GM12892 (cell line): ENCODE data around the gene PTPN20.

Source experiments
- DNase-seq: peaks from one replicate; pipeline ENCODE4 v3.0.0; 2011; ENCODE audit not compliant: insufficient read length
- FAIRE-seq: peaks from 2 replicates; lab custom pipeline; 2011; peaks lifted over from hg19 to GRCh38; lab: Jason Lieb, UNC
- POLR2A ChIP-seq: IDR thresholded peaks from 2 replicates; pipeline ENCODE4 v1.6.1; 2011; ENCODE audit warnings: low read depth, low read length, control low read depth
- POLR2AphosphoS5 ChIP-seq: IDR thresholded peaks from 2 replicates; pipeline ENCODE4 v1.6.1; 2011; ENCODE audit warnings: low read depth, low read length, control low read depth
- TAF1 ChIP-seq: IDR thresholded peaks from 2 replicates; pipeline ENCODE4 v1.6.1; 2011; ENCODE audit warnings: low read depth, mild to moderate bottlenecking, control low read depth, low read length, borderline replicate concordance

The PTPN20 gene

DNA sequence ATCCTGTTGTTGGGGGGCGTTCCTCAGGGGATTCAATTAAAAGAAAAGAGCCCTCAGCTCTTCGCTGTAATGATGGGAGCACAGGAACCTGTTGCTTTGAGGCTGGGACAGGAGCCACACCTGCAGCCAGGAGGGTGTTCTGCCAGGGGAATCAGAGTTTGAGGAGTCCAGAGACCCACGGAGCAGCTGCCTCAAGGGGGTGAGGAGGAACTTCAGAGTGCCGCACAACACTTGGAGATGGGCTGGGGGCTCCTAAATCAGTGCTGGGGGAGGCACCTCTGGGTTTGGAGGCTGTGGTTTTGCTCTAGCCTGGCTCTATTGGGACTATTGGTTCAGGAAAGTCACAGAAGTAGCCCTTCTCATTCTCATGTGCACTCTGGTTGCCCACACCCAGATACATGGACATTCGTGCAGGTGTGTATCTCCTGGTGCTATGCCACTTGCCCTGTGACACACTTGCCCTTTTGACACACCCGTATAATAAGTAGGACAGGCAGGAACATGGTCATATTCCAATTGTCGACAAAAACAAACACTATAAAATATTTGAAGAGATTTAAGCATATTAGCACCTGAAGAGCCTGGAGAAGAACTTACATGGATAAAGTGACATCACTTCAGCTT is 98.1 kb downstream of the PTPN20 start:
- no peak for FAIRE-seq
- TF ChIP-seq POLR2A (no peak), POLR2AphosphoS5 (no peak), TAF1 (no peak)
- no peak for DNase-seq

DNA sequence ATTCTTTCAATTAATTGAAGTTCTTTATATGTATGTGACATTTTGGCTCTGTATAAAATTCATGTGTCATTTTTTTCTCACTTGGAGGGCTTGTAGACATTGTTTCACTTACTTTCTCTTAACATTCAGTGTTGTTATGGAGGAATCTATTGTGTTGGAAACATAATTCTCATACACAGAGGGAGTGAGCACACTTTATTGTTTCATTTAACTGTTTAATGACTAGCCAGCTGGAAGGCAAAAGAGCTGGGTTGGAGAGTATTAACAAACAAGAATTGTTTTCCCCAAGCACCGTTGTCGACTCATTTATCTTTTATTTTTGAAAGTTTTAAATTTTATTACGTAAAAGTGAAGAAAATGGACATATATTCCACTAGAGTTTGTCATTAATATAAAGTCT is 98.8 kb downstream of the PTPN20 start:
- FAIRE-seq, result no peak
- no peak for DNase-seq
- no peak for TF ChIP-seq TAF1
- no peak for TF ChIP-seq POLR2A
- no peak for TF ChIP-seq POLR2AphosphoS5

- FAIRE-seq (no peak), DNase-seq (no peak)
- no peak for TF ChIP-seq POLR2A
- no peak for TF ChIP-seq POLR2AphosphoS5
- no peak for TF ChIP-seq TAF1
Measured at GRCh38 chr10:47012214-47012613, 101.0 kb downstream of the PTPN20 start.

DNA sequence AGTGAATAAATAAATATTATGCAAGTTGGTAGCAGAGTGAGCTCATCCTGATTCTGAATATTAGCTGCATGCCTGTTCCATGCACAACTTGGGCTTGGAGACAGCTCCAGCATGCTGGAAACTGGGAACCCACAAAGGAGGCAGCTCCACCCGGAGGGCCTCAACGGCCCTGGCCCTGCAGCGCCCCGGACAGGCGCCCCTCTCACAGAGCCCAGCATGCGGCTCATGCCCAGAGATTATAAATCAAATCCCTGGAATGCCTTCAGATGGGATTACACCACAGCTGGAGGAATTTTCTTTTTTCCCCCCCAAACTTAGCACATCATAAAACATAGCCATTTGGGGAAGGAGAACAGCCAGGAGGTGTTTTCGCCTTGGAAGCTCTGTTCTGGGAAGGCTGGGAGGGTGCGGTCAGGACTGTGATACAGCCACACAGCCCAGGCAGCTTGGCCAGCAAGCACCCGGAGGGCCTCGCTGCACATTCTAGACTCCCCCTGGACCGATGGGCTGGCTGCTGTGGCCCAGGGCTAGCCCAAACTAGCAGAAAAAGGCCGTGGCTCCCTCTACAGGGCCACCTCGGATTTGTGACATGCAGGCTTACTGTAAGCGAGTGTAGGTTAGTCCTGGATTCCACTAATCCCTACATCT is 102.4 kb downstream of the PTPN20 start:
- TF ChIP-seq TAF1 (no peak), POLR2AphosphoS5 (no peak), POLR2A (no peak)
- DNase-seq, result no peak
- no peak for FAIRE-seq

DNA sequence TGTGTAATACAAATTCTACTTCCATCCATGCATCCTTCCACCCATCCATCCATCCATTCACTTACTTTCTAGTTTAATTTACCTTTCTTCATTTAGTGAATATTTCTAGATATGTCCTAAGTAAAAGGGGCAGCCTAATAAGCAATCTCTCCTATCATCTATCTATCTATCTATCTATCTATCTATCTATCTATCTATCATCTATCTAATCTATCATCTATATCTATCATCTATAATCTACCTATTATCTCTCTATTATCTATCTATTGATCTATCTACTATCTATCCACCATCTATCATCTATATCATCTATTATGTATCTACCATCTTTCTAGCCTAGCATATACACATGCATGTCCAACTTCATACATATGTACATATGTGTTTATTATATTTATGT is 104.2 kb downstream of the PTPN20 start:
- TF ChIP-seq TAF1, result no peak
- no peak for TF ChIP-seq POLR2A
- TF ChIP-seq POLR2AphosphoS5, result no peak
- FAIRE-seq (no peak), DNase-seq (no peak)

- no peak for FAIRE-seq
- TF ChIP-seq TAF1, result no peak
- no peak for TF ChIP-seq POLR2A
- TF ChIP-seq POLR2AphosphoS5, result no peak
- no peak for DNase-seq
Measured at GRCh38 chr10:47016564-47016963, 105.3 kb downstream of the PTPN20 start.

DNA sequence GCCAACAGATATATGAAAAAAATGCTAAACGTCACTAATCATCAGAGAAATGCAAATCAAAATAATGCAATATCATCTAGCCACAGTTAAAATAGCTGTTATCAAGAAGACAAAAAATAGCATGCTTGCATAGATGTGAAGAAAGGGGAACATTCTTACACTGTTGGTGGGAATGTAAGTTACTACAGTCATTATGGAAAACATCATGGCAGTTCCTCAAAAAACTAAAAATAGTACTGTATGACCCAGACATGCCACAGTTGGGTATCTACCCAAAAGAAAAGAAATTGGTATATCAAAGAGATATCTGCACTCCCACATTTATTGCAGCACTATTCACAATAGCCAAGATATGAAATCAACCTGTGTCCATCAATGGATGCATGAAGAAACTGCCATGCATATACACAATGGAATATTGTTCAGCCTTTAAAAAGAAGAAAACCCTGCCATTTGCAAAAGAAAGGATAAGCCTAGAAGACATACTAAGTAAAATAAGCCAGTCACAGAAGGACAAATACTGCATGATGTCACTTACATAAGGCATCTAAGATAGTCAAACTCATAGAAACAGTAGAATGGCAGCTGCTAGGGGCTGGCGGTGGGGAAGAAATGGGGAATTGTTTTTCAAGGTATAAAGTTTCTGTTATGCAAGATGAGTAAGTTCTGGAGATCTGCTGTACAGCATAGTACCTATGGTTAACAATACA is 107.0 kb downstream of the PTPN20 start:
- DNase-seq (no peak), FAIRE-seq (no peak)
- no peak for TF ChIP-seq POLR2AphosphoS5
- no peak for TF ChIP-seq TAF1
- TF ChIP-seq POLR2A, result no peak

- FAIRE-seq (no peak), DNase-seq (no peak)
- TF ChIP-seq POLR2AphosphoS5, result no peak
- TF ChIP-seq TAF1, result no peak
Measured at GRCh38 chr10:47019155-47020145, 108.2 kb downstream of the PTPN20 start.

DNA sequence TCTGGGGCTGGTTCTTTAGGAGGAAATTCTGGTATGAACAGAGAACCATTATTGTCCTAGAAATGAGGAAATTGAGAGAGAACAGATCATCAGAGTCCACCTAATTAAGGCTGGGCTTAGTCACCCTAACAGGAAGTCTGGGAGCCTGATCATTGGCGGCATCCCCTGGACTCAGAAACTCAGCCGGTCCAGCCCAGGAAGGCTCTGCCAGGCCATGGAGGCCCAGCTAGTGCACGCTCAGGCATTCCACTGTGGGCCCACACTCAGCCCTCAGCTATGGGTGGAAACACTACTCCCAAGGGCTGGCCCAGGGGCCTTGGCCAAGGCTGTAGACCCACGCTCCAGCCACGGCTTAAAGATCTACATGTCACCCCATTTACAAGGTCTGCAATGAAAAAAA is 109.2 kb downstream of the PTPN20 start:
- DNase-seq, result no peak
- FAIRE-seq, result no peak
- TF ChIP-seq POLR2AphosphoS5 (no peak), POLR2A (no peak)

GRCh38 chr10:47021850-47022249 is 110.6 kb downstream of the PTPN20 start:
- DNase-seq (no peak), FAIRE-seq (no peak)
- no peak for TF ChIP-seq POLR2AphosphoS5
- no peak for TF ChIP-seq TAF1
- TF ChIP-seq POLR2A, result no peak

DNA sequence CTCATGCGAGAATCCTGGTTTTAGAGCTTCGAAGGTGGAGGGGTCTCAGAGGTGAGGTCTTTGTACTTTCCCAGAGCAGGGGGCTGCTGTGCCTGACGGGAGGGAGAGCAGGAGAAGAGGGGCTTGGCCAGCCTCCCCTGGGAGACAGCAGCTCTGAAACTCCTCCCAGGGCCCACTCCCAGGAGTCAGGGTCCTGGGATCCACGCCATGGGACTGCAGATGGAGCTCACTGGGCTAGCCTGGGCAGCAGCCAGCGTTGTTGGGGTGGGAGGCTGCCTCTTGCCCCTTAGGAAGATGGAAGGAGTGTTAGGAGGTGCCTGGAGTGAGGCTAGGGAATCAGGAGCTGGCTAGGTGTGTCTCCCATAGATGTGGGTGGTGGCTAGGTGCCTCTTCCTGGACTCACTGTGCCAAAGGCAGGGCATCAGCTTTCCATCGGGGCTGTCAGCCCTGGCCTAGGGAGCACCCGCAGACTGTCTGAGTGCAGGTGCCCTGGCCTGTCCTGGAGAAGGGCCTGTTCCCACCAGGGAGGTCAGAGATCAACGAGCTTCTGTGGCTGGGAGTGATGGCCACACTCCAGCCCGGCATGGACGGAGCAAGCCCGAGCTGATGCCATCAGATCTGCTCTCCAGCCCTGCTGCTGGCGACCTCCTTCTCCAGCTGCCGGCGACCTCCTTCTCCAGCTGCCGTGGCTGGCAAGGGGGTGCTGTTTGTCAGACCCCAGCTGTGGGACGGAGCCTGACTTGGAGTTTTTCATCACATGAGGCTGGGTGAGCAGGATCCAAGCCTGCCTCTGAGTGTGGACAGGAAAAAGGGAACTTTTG is 111.3 kb downstream of the PTPN20 start:
- DNase-seq, result no peak
- no peak for TF ChIP-seq TAF1
- no peak for TF ChIP-seq POLR2A
- no peak for TF ChIP-seq POLR2AphosphoS5
- FAIRE-seq, result no peak
